BLaER1 treated with 17β-estradiol and CSF1 and Interleukin-3, amounts not matched to agents 10 nM and 100 nM (cell line): ENCODE data around the gene TM4SF20.
A peak's percentile ranks its signal among the peaks of the same experiment; 100 is the strongest.

ENCODE experiments used
- H3K27ac ChIP-seq, 11 experiments: shearing (Covaris generic); formaldehyde crosslinking; 2 replicates each; pipeline ENCODE4 v1.8.1; 2022
- H3K27me3 ChIP-seq, 11 experiments: shearing (Covaris generic); formaldehyde crosslinking; 2 replicates each; pipeline ENCODE4 v1.8.1; 2022
- H3K36me3 ChIP-seq, 11 experiments: shearing (Covaris generic); formaldehyde crosslinking; 2 replicates each; pipeline ENCODE4 v1.8.1; 2022
- H3K4me1 ChIP-seq, 10 experiments: shearing (Covaris generic); formaldehyde crosslinking; 2 replicates each; pipeline ENCODE4 v1.8.1; 2022
- H3K4me2 ChIP-seq, 11 experiments: shearing (Covaris generic); formaldehyde crosslinking; 2 replicates each; pipeline ENCODE4 v1.8.1; 2022
- H3K4me3 ChIP-seq, 10 experiments: shearing (Covaris generic); formaldehyde crosslinking; 2 replicates each; pipeline ENCODE4 v1.8.1; 2022
- H3K9ac ChIP-seq, 11 experiments: shearing (Covaris generic); formaldehyde crosslinking; 2 replicates each; pipeline ENCODE4 v1.8.1; 2022
- H3K9me3 ChIP-seq, 11 experiments: shearing (Covaris generic); formaldehyde crosslinking; replicated peaks in 1 of 11; 2 replicates each; pipeline ENCODE4 v1.8.1; 2022
- H4K20me1 ChIP-seq, 11 experiments: shearing (Covaris generic); formaldehyde crosslinking; 2 replicates each; pipeline ENCODE4 v1.8.1; 2022
- Cebpa-rat ChIP-seq, 11 experiments: shearing (Covaris generic); IDR thresholded peaks; 2 replicates each; pipeline ENCODE4 v1.8.1; 2022

TM4SF20 gene

GRCh38 chr2:227379095-227379494 is at the start of gene TM4SF20:
Gene TM4SF20, minus strand, starts transcription at chr2:227379306. Its CDS starts 38 bp downstream, at chr2:227379268.
- H3K4me3 ChIP-seq: no peak within 1 kb of the TSS
- peak within 1 kb of the TSS in 3 of 11 experiments; percentile 42 to 54 (median 54); a peak in 6 of 22 replicates for H3K4me2 ChIP-seq
- peaks cover 0 to 49% (median 6%) of the 10 kb centered on the region in 10 experiments; a peak in 12 of 20 replicates for H3K4me1 ChIP-seq
- H3K9me3 ChIP-seq: peaks cover 0 to 9% (median 0%) of the 10 kb centered on the region in 11 experiments; a peak in 3 of 22 replicates
- H3K27ac ChIP-seq: no peak within 1 kb of the TSS
- no peak for TF ChIP-seq Cebpa-rat (IDR thresholded peaks at IDR 0.05)
- no peaks in the 10 kb centered on the region for H3K36me3 ChIP-seq
- H3K9ac ChIP-seq: no peak within 1 kb of the TSS
- no peaks in the 10 kb centered on the region for H4K20me1 ChIP-seq
- no peaks in the 10 kb centered on the region for H3K27me3 ChIP-seq

- H3K4me2 ChIP-seq: peak overlapping the region in 7 of 11 experiments; percentile 24 to 59 (median 50); a peak in 13 of 22 replicates
- no peak for TF ChIP-seq Cebpa-rat (IDR thresholded peaks at IDR 0.05)
- H3K4me1 ChIP-seq: peaks cover 0 to 35% (median 12%) of the 10 kb centered on the region in 10 experiments; a peak in 12 of 20 replicates
- peaks cover 0 to 15% (median 0%) of the 10 kb centered on the region in 11 experiments; a peak in 4 of 22 replicates for H3K36me3 ChIP-seq
- no peak overlapping the region for H3K4me3 ChIP-seq
- peak overlapping the region in 3 of 11 experiments; percentile 12 to 57 (median 56); a peak in 5 of 22 replicates for H3K9ac ChIP-seq
- H3K27me3 ChIP-seq: no peaks in the 10 kb centered on the region
- peaks cover 22 to 41% (median 29%) of the 10 kb centered on the region in 11 experiments for H3K9me3 ChIP-seq
- H3K27ac ChIP-seq: peak overlapping the region in 8 of 11 experiments; percentile 5 to 78 (median 50); a peak in 9 of 22 replicates
- H4K20me1 ChIP-seq: no peaks in the 10 kb centered on the region
Measured at GRCh38 chr2:227428731-227429285, 49.7 kb upstream of the TM4SF20 start.

GRCh38 chr2:227423656-227424499 is 44.8 kb upstream of the TM4SF20 start:
- no peaks in the 10 kb centered on the region for H4K20me1 ChIP-seq

GRCh38 chr2:227420087-227421052 is 41.3 kb upstream of the TM4SF20 start:
- TF ChIP-seq Cebpa-rat (IDR thresholded peaks at IDR 0.05): no peak
- H3K27ac ChIP-seq: peak overlapping the region in 7 of 11 experiments; percentile 13 to 95 (median 45); a peak in 10 of 22 replicates
- H3K9ac ChIP-seq: no peak overlapping the region
- peak overlapping the region in 5 of 11 experiments; percentile 24 to 87 (median 44); a peak in 5 of 22 replicates for H3K4me2 ChIP-seq
- H3K9me3 ChIP-seq: no peaks in the 10 kb centered on the region
- no peaks in the 10 kb centered on the region for H3K36me3 ChIP-seq
- peaks cover 16 to 61% (median 37%) of the 10 kb centered on the region in 10 experiments for H3K4me1 ChIP-seq
- H3K27me3 ChIP-seq: no peaks in the 10 kb centered on the region
- no peaks in the 10 kb centered on the region for H4K20me1 ChIP-seq
- no peak overlapping the region for H3K4me3 ChIP-seq

More at GRCh38 chr2:227423656-227424499, 44.8 kb upstream of the TM4SF20 start:
- H3K4me2 ChIP-seq: no peak overlapping the region
- H3K4me1 ChIP-seq: peaks cover 0 to 40% (median 10%) of the 10 kb centered on the region in 10 experiments; a peak in 12 of 20 replicates
- no peak overlapping the region for H3K9ac ChIP-seq
- no peak for TF ChIP-seq Cebpa-rat (IDR thresholded peaks at IDR 0.05)
- no peaks in the 10 kb centered on the region for H3K27me3 ChIP-seq
- no peak overlapping the region for H3K4me3 ChIP-seq
- no peaks in the 10 kb centered on the region for H3K36me3 ChIP-seq
- 0 out of 22 replicates have a peak, but pooled peaks cover 0 to 3% (median 0%) of the 10 kb centered on the region in 11 experiments for H3K9me3 ChIP-seq
- H3K27ac ChIP-seq: no peak overlapping the region

- Histone ChIP-seq H3K9me3 (no peaks in the 10 kb centered on the region), H3K4me3 (no peak overlapping the region), H3K4me1 (peaks cover 24 to 92% (median 73%) of the 10 kb centered on the region in 10 experiments), H3K27me3 (no peaks in the 10 kb centered on the region), H3K36me3 (no peaks in the 10 kb centered on the region), H4K20me1 (no peaks in the 10 kb centered on the region), H3K27ac (peak overlapping the region; percentile 84 to 95 (median 90)), H3K4me2 (peak overlapping the region; percentile 39 to 87 (median 75); a peak in 21 of 22 replicates), H3K9ac (peak overlapping the region; percentile 55 to 80 (median 77); a peak in 21 of 22 replicates)
- no peak for TF ChIP-seq Cebpa-rat (IDR thresholded peaks at IDR 0.05)
Measured at GRCh38 chr2:227416701-227417100, 37.6 kb upstream of the TM4SF20 start.

- peak in 8 of 11 experiments; percentile 28 to 86 (median 70); a peak in 13 of 22 replicates for TF ChIP-seq Cebpa-rat (IDR thresholded peaks at IDR 0.05)
- no peaks in the 10 kb centered on the region for H4K20me1 ChIP-seq
- peak overlapping the region; percentile 84 to 95 (median 90) for H3K27ac ChIP-seq
- no peaks in the 10 kb centered on the region for H3K27me3 ChIP-seq
- peak overlapping the region; percentile 55 to 80 (median 77); a peak in 21 of 22 replicates for H3K9ac ChIP-seq
- H3K4me1 ChIP-seq: peaks cover 24 to 100% (median 82%) of the 10 kb centered on the region in 10 experiments
- peak overlapping the region; percentile 48 to 87 (median 75) for H3K4me2 ChIP-seq
- H3K36me3 ChIP-seq: no peaks in the 10 kb centered on the region
- H3K4me3 ChIP-seq: no peak overlapping the region
- H3K9me3 ChIP-seq: no peaks in the 10 kb centered on the region
Measured at GRCh38 chr2:227415538-227416424, 36.7 kb upstream of the TM4SF20 start.

- Histone ChIP-seq H3K4me2 (peak overlapping the region; percentile 48 to 87 (median 75); a peak in 21 of 22 replicates), H3K27ac (peak overlapping the region; percentile 84 to 95 (median 90)), H3K9ac (peak overlapping the region; percentile 44 to 80 (median 77); a peak in 17 of 22 replicates), H3K36me3 (no peaks in the 10 kb centered on the region), H4K20me1 (no peaks in the 10 kb centered on the region), H3K4me1 (peaks cover 24 to 100% (median 85%) of the 10 kb centered on the region in 10 experiments), H3K27me3 (no peaks in the 10 kb centered on the region), H3K4me3 (peak overlapping the region in 1 of 10 experiments; percentile 26; a peak in 1 of 20 replicates), H3K9me3 (no peaks in the 10 kb centered on the region)
- TF ChIP-seq Cebpa-rat (IDR thresholded peaks at IDR 0.05): no peak
Measured at GRCh38 chr2:227414846-227415245, 35.7 kb upstream of the TM4SF20 start.
